Gastroesophageal sphincter (tissue), 3 donors: Measurements from ENCODE around the gene NDUFA9.

Experiments used
- EP300 ChIP-seq: sonication (generic); formaldehyde crosslinking; IDR thresholded peaks from one replicate; pipeline ENCODE4 v1.6.1; 2017; ENCODE audit warnings: antibody characterized with exemption, mild to moderate bottlenecking
- POLR2A ChIP-seq, 2 donors: fragments of 450-650 bp; IDR thresholded peaks; one replicate each; pipeline ENCODE4 v1.6.1; 2017; ENCODE audit warnings: antibody characterized with exemption in 2 of 2, mild to moderate bottlenecking in 2 of 2, moderate library complexity in 1 of 2
- POLR2AphosphoS5 ChIP-seq: sonication (generic); formaldehyde crosslinking; IDR thresholded peaks from one replicate; pipeline ENCODE4 v1.6.1; 2017; ENCODE audit warnings: antibody characterized with exemption
- TF ChIP-seq, protein P1 (sequence below), 4 experiments: fragments of 200-600 bp in 2 of 4; fragments of 450-650 bp in 2 of 4; sonication (generic) in 1 of 4; IDR thresholded peaks; one replicate each; pipeline ENCODE4 v1.5.1; 2017 to 2019; ENCODE audit warnings: antibody characterized with exemption in 4 of 4, mild to moderate bottlenecking in 2 of 4, moderate library complexity in 2 of 4

DNA sequence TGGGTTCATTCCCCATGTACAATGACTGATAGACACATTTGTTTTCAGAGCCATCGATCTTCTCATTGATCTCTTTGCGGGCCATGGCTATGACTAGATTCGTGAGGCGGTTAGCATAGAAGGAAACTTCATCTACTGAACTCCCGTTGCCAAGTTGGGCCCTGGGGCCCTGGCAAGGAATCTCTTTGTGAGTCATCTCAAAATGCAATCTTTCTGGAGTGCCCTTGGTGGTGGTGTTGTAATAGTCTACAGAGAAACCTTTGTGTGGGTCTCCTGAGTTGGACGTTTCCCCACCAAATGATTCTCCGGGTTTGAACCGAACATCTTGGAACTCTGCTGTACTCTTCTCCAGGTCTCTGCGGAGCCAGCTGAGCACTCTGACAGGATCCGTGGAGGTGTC, 20.5 kb upstream of the NDUFA9 start:
- TF ChIP-seq POLR2AphosphoS5 (no peak), POLR2A (IDR thresholded peaks at IDR 0.05) (no peak), EP300 (no peak)
- TF ChIP-seq, protein P1, sequence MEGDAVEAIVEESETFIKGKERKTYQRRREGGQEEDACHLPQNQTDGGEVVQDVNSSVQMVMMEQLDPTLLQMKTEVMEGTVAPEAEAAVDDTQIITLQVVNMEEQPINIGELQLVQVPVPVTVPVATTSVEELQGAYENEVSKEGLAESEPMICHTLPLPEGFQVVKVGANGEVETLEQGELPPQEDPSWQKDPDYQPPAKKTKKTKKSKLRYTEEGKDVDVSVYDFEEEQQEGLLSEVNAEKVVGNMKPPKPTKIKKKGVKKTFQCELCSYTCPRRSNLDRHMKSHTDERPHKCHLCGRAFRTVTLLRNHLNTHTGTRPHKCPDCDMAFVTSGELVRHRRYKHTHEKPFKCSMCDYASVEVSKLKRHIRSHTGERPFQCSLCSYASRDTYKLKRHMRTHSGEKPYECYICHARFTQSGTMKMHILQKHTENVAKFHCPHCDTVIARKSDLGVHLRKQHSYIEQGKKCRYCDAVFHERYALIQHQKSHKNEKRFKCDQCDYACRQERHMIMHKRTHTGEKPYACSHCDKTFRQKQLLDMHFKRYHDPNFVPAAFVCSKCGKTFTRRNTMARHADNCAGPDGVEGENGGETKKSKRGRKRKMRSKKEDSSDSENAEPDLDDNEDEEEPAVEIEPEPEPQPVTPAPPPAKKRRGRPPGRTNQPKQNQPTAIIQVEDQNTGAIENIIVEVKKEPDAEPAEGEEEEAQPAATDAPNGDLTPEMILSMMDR (IDR thresholded peaks at IDR 0.05): no peak
